Endothelial cell of umbilical vein (primary cell): ENCODE results near the gene TBCD.

ENCODE experiments used
- EZH2 ChIP-seq: IDR thresholded peaks from 2 replicates; pipeline ENCODE4 v1.6.1; 2012; ENCODE audit warnings: borderline replicate concordance, low read depth, mild to moderate bottlenecking, moderate library complexity, low read length, inconsistent platforms; ENCODE audit not compliant: severe bottlenecking
- JUN ChIP-seq: IDR thresholded peaks from 2 replicates; pipeline ENCODE4 v1.6.1; 2011; ENCODE audit warnings: borderline replicate concordance, low read depth; ENCODE audit not compliant: insufficient read length, insufficient read depth
- POLR2A ChIP-seq: IDR thresholded peaks from 2 replicates; pipeline ENCODE4 v1.6.1; 2012; ENCODE audit warnings: low read depth, mild to moderate bottlenecking, control low read depth, low read length
- POLR2AphosphoS5 ChIP-seq: IDR thresholded peaks from 2 replicates; pipeline ENCODE4 v1.6.1; 2012; ENCODE audit warnings: low read depth, mild to moderate bottlenecking, control low read depth, low read length, moderate library complexity; ENCODE audit not compliant: insufficient read depth
- TF ChIP-seq, protein P1 (sequence below), 2 donors: IDR thresholded peaks; 1 replicate in 1 of 2; 2 replicates in 1 of 2; pipeline ENCODE4 v1.5.1; 2011; ENCODE audit warnings: low read length in 2 of 2, mild to moderate bottlenecking in 2 of 2, moderate library complexity in 2 of 2, control low read depth in 1 of 2, inconsistent platforms in 1 of 2, low read depth in 1 of 2; ENCODE audit not compliant: insufficient read depth in 1 of 2; ENCODE audit errors: extremely low read depth in 1 of 2

GRCh38 chr17:82798752-82799151, 46.9 kb downstream of the TBCD start:
- TF ChIP-seq JUN: no peak
- no peak for TF ChIP-seq POLR2A
- TF ChIP-seq, protein P1, sequence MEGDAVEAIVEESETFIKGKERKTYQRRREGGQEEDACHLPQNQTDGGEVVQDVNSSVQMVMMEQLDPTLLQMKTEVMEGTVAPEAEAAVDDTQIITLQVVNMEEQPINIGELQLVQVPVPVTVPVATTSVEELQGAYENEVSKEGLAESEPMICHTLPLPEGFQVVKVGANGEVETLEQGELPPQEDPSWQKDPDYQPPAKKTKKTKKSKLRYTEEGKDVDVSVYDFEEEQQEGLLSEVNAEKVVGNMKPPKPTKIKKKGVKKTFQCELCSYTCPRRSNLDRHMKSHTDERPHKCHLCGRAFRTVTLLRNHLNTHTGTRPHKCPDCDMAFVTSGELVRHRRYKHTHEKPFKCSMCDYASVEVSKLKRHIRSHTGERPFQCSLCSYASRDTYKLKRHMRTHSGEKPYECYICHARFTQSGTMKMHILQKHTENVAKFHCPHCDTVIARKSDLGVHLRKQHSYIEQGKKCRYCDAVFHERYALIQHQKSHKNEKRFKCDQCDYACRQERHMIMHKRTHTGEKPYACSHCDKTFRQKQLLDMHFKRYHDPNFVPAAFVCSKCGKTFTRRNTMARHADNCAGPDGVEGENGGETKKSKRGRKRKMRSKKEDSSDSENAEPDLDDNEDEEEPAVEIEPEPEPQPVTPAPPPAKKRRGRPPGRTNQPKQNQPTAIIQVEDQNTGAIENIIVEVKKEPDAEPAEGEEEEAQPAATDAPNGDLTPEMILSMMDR (IDR thresholded peaks at IDR 0.05; ENCODE audit: extremely low read depth in 1 of 2, insufficient read depth in 1 of 2, low read depth in 1 of 2, low read length in 2 of 2): no peak
- no peak for TF ChIP-seq POLR2AphosphoS5
- no peak for TF ChIP-seq EZH2
